DND-41 (cell line): ENCODE results near the gene PSAP.

Experiments
- EZH2 ChIP-seq: IDR thresholded peaks from 3 replicates; pipeline ENCODE4 v1.6.1; 2012; ENCODE audit warnings: borderline replicate concordance, low read depth, mild to moderate bottlenecking, moderate library complexity, low read length, inconsistent platforms; ENCODE audit not compliant: severe bottlenecking
- TF ChIP-seq, protein P1 (sequence below): IDR thresholded peaks from 2 replicates; pipeline ENCODE4 v1.5.1; 2012; ENCODE audit warnings: borderline replicate concordance, low read length, moderate library complexity, mild to moderate bottlenecking; ENCODE audit not compliant: poor library complexity, severe bottlenecking; ENCODE audit errors: extremely low read depth

DNA sequence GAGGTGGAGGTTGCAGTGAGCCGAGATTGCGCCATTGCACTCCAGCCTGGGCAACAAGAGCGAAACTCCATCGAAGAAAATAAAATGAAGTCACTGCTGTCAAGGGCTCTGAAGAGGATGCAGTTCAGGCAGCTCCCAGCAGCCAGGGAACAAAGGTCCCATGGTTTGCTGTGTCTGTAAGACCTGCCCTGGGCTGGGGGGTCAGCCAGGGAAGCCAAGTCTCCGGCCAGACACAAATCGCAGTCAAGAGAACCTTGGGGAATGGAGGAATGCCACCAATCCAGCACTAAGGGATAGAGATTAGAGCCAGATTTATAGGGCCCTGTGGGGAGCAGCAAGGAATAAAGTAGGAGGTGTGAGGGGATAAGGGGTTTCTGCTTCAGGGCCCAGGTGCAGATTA lies 48.8 kb downstream of the PSAP start:
- TF ChIP-seq, protein P1, sequence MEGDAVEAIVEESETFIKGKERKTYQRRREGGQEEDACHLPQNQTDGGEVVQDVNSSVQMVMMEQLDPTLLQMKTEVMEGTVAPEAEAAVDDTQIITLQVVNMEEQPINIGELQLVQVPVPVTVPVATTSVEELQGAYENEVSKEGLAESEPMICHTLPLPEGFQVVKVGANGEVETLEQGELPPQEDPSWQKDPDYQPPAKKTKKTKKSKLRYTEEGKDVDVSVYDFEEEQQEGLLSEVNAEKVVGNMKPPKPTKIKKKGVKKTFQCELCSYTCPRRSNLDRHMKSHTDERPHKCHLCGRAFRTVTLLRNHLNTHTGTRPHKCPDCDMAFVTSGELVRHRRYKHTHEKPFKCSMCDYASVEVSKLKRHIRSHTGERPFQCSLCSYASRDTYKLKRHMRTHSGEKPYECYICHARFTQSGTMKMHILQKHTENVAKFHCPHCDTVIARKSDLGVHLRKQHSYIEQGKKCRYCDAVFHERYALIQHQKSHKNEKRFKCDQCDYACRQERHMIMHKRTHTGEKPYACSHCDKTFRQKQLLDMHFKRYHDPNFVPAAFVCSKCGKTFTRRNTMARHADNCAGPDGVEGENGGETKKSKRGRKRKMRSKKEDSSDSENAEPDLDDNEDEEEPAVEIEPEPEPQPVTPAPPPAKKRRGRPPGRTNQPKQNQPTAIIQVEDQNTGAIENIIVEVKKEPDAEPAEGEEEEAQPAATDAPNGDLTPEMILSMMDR = no peak
- no peak for TF ChIP-seq EZH2
